GM06990 (cell line): ENCODE data around the gene ACTR8.
A peak's percentile ranks its signal among the peaks of the same experiment; 100 is the strongest.
"Not testable (repeated sequence)": the region's sequence is repeated elsewhere in the genome, so short reads cannot be mapped to it uniquely, and the experiment has no call there.

Experiments
- DNase-seq: peaks from one replicate; pipeline ENCODE4 v3.0.0-alpha.2; 2011; ENCODE audit not compliant: insufficient read length; ENCODE audit errors: extremely low read depth
- H3K27me3 ChIP-seq: replicated peaks from 2 replicates; pipeline ENCODE4 v1.6.0; 2011; ENCODE audit warnings: low read length; ENCODE audit not compliant: control insufficient read depth, insufficient read depth
- H3K36me3 ChIP-seq: 2 replicates; pipeline ENCODE4 v1.5.1; 2011; ENCODE audit warnings: low read length; ENCODE audit not compliant: control insufficient read depth, insufficient read depth
- H3K4me3 ChIP-seq: replicated peaks from 2 replicates; pipeline ENCODE4 v1.5.1; 2011; ENCODE audit warnings: low read depth, mild to moderate bottlenecking, control low read depth, low read length
- TF ChIP-seq, protein P1 (sequence below): IDR thresholded peaks from 2 replicates; pipeline ENCODE4 v1.5.1; 2011; ENCODE audit warnings: low read length, control low read depth, mild to moderate bottlenecking, inconsistent platforms; ENCODE audit not compliant: insufficient read depth, poor library complexity, severe bottlenecking

The ACTR8 gene, protein sequence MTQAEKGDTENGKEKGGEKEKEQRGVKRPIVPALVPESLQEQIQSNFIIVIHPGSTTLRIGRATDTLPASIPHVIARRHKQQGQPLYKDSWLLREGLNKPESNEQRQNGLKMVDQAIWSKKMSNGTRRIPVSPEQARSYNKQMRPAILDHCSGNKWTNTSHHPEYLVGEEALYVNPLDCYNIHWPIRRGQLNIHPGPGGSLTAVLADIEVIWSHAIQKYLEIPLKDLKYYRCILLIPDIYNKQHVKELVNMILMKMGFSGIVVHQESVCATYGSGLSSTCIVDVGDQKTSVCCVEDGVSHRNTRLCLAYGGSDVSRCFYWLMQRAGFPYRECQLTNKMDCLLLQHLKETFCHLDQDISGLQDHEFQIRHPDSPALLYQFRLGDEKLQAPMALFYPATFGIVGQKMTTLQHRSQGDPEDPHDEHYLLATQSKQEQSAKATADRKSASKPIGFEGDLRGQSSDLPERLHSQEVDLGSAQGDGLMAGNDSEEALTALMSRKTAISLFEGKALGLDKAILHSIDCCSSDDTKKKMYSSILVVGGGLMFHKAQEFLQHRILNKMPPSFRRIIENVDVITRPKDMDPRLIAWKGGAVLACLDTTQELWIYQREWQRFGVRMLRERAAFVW

DNA sequence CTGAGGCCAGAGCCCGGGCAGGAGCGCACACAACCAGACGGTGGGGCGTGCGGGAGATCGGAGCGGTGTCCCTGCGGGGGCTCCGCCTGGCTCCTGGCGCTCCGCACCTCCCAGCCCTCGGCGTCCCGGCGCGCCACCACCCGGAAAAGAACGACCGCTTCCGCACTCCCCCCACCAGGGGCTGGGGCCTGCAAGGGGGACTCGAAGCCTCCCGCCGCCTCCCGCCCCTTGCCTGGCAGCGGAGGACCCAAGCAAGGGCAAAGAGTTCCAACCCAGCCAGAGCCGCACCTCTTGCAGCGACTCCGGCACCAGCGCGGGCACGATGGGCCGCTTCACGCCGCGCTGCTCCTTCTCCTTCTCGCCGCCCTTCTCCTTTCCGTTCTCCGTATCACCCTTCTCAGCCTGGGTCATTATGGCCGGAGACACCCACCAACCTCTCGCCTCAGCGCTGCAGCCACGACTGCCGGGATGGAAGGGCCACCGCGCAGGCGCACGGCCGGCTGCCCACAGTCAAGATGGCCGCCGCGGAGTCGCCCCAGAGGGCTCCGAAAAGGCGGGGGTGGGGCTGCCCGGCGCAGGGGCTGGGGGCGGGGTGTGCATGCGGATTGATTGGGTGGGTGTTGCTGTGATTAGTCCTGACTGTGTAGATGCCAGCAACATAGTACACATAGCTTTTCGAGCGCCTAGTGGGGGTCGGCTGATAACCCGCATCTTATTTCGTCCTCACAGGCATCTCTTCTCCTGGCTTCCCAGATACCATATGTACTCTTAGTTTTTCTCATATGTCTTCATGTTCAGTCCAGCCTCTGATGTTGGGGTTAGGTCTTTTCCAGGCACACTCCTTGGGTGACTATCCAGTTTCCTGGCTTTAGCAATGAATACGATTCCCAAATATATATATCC lies at the start of gene ACTR8:
TSS of gene ACTR8 (minus strand) at position 462 of the 903 bp plus-strand sequence. CDS start at position 411, 51 bp downstream.
- Histone ChIP-seq H3K4me3 (peak within 1 kb of the TSS; percentile 81), H3K27me3 (no peaks in the 10 kb centered on the region), H3K36me3 (peaks cover 5% of the 10 kb centered on the region)
- TF ChIP-seq, protein P1, sequence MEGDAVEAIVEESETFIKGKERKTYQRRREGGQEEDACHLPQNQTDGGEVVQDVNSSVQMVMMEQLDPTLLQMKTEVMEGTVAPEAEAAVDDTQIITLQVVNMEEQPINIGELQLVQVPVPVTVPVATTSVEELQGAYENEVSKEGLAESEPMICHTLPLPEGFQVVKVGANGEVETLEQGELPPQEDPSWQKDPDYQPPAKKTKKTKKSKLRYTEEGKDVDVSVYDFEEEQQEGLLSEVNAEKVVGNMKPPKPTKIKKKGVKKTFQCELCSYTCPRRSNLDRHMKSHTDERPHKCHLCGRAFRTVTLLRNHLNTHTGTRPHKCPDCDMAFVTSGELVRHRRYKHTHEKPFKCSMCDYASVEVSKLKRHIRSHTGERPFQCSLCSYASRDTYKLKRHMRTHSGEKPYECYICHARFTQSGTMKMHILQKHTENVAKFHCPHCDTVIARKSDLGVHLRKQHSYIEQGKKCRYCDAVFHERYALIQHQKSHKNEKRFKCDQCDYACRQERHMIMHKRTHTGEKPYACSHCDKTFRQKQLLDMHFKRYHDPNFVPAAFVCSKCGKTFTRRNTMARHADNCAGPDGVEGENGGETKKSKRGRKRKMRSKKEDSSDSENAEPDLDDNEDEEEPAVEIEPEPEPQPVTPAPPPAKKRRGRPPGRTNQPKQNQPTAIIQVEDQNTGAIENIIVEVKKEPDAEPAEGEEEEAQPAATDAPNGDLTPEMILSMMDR: peak; percentile 5
- peak; percentile 92 for DNase-seq

DNA sequence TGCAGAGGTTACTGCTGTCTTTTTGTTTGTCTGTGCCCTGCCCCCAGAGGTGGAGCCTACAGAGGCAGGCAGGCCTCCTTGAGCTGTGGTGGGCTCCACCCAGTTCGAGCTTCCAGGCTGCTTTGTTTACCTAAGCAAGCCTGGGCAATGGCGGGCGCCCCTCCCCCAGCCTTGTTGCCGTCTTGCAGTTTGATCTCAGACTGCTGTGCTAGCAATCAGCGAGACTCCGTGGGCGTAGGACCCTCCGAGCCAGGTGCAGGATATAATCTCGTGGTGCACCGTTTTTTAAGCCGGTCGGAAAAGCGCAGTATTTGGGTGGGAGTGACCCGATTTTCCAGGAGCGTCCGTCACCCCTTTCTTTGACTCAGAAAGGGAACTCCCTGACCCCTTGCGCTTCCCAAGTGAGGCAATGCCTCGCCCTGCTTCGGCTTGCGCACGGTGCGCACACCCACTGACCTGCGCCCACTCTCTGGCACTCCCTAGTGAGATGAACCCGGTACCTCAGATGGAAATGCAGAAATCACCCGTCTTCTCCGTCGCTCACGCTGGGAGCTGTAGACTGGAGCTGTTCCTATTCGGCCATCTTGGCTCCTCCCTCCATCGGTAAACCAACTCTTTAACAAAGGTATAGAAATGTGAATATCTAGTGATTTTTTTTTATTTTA lies 45.4 kb upstream of the ACTR8 start:
- H3K4me3 ChIP-seq, DNase-seq, H3K27me3 ChIP-seq, H3K36me3 ChIP-seq: not testable (repeated sequence)

DNA sequence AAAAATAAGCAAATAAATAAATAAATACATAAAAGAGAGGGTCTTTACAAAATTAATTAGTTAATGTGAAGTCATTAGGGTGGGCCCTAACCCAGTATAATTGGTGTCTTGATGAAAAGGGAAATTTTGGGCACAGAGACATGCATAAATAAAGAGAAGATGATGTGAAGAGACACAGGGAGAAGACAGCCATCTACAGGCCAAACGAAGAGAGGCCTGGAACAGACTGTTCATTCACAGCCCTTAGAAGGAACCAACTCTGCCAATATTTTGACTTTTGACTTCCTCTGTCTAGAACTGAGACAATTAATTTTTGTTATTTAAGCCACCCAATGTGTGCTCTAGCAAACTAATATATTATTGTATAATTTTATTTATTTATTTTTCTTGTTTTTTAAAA lies 39.3 kb upstream of the ACTR8 start:
- Histone ChIP-seq H3K36me3 (no peaks in the 10 kb centered on the region), H3K27me3 (no peaks in the 10 kb centered on the region), H3K4me3 (no peak overlapping the region)
- TF ChIP-seq, protein P1: peak; percentile 61
- no peak for DNase-seq

DNA sequence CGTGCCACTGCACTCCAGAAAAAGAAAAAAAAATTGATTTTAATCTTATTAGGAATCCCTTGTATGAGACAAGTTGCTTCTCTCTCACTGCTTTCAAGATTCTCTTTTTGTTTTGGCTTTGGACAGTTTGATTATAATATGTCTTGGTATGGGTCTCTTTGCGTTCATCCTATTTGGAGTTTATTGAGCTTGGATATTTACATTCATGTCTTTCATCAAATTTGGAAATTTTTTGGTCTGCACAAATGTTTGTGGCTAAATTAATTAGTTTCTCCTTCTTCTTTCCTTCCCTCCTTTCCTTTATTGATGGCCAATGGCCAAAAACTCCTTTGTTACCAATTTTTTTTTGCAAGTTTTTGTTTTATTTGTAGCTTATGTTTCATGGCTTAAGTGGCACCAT lies 37.8 kb upstream of the ACTR8 start:
- TF ChIP-seq, protein P1: no peak
- no peaks in the 10 kb centered on the region for H3K36me3 ChIP-seq
- H3K4me3 ChIP-seq: no peak overlapping the region
- H3K27me3 ChIP-seq: no peaks in the 10 kb centered on the region
- no peak for DNase-seq

DNA sequence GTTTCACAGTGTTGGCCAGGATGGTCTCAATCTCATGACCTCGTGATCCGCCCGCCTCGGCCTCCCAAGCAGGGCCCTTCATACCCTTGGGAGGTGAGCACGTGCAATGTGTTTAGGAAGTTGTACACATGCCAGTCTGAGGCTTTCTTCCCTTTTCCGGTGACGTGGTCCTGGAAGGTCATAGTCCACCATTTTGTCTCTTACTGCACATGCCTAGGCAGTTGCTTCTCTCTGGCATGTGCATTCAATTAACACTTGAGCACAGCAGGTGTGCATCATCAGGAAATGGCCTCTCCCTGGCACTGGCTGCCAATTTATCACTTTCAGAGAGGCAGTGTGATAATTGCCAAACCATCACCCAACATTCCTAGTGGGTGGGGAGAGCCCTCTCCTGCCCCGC lies 31.4 kb upstream of the ACTR8 start:
- no peak overlapping the region for H3K4me3 ChIP-seq
- no peaks in the 10 kb centered on the region for H3K36me3 ChIP-seq
- DNase-seq: no peak
- no peaks in the 10 kb centered on the region for H3K27me3 ChIP-seq
- TF ChIP-seq, protein P1: no peak
